ENCODE measurements around the gene MAS1. TPM values are rescaled to one million over a fixed set of nuclear protein-coding genes. Genes with fewer than 3 reads are reported as not detected.
"Not testable (repeated sequence)": the region's sequence is repeated elsewhere in the genome, so short reads cannot be mapped to it uniquely, and the experiment has no call there.

MAS1 gene
- not detected in 2 replicates for total RNA-seq (2014; rRNA removed; shearing (Covaris generic))

DNA sequence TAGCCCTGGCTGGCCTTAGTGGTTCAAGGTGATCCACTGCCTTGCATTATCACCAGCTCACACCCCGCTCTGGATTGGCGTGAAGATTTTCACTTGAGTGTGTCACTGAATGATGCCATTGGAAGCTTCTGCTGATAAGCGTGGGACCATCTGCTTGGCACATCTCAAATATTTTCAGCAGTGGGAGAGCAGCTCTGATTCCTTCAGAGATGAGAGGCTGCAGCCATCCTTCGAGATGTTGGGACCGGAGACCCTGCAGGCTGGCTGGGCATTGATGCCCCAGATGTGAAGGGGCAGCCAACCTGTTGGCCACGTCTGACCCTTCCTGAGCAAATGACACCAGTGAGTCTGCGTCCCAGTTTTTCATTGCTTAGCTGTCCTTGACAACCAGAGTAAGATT, at the start of gene MAS1:
TSS of gene MAS1 (plus strand) at position 197 of the 400 bp plus-strand sequence. CDS start 15,968 bp downstream, outside the sequence.
- no peak for DNase-seq (ENCODE audit: low read depth)

DNA sequence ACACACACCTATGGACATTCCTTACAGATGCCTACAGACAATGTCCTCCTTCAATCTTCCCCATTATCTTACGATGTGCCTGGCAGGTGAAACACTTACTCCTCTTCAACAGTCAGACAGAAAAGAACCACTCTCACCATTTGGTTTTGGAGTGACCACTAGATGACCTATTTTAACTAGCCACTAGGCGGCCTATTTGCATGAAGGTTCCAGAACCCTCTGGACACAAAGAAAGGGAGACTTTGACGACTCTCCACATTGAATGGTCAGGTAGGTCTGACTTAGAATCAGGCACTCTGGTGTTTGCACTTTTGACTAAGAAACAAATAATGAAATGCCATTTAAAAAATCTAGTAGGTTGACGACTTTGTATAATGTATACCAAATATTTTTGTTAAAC, 48.8 kb upstream of the MAS1 start:
- peak; percentile 41 for DNase-seq (ENCODE audit: low read depth)

DNA sequence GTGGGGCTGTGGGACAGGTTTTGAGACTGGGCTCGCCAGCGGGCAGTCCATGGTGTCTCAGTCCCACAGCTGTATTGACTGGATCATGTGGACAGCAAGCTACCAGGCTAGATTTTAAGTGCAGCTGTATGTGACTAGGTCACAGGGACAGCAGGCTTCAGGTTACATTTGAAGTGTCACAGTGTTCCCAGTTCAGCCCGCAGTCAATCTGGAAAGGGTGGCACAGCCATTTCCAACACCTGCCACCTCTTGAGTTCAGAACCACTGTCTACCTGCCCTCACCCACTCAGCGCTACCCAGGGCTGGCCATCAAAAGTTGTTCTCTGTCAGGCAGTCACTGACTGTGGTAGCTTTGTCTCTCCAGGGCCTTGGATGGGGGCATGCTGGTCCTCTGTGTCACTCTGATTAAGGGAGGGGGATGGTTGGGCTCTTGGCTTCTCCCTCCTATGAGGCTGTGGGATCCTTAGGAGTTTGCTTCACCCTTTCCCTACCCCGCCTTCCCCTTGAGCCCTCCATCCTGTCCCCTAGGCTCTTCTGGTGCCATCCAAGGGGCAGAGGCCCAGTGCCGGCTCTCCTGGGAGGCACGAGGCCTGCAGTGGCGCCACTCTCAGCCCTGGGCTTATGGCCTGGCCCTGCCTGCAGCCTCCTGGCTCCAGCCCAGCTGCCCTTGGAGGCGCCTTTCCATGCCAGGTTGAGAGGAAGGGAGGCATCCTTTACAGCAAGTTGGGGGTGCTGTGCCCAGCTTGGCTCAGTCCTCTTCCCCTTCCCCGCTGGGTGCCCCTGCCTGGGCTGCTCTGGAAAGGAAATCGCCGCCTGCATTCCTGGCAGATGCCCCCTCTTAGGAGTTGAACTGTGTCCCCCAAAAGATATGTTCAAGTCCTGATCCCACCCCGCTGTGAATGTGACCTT, 45.8 kb upstream of the MAS1 start:
- no peak for DNase-seq (ENCODE audit: low read depth)

DNA sequence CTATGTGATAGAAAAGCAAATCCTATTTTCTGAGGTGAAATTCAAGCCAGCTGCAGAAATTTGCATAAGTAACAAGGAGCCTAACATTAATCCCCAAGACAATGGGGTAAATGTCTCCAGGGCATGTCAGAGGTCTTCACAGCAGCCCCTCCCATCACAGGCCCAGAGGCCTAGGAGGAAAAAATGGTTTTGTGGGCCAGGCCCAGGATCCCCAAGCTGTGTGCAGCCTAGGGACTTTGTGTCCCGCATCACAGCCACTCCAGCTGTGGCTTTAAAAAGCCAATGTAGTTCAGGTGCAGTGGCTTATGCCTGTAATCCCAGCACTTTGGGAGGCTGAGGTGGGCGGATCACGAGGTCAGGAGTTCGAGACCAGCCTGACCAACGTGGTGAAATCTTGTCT, 42.2 kb upstream of the MAS1 start:
- DNase-seq (ENCODE audit: low read depth) = not testable (repeated sequence)

DNA sequence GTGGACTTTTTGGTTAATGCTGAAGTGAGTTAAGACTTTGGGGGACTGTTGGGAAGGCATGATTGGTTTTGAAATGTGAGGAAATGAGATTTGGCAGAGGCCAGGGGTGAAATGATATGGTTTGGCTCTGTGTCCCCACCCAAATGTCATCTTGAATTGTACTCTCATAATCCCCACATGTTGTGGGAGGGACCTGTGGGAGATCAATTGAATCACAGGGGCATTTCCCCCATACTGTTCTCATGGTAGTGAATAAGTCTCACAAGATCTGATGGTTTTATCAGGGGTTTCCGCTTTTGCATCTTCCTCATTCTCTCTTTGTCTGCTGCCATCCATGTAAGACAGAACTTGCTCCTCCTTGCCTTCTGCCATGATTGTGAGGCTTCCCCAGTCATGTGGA, 40.9 kb upstream of the MAS1 start:
- not testable (repeated sequence) for DNase-seq (ENCODE audit: low read depth)

DNA sequence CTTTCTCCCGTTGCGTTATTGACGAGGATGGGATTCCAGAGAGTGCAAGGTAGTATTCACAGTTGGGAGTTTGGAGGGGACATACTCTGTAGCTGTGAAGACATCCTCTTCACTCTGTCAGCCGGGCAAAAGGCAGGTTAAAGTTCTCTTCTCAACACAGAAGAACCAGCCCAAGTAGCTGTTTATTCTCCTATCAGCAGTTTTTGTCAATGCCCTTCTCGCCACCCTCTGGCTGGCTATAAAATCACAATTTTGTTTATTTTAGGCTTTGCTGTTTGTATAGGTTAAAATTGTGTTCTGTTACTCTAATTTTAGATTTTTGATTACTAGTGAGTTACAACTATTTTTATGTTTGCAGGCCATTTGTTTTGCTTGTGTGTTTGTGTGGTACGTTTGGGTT, 37.9 kb upstream of the MAS1 start:
- DNase-seq (ENCODE audit: low read depth) = peak; percentile 30

DNA sequence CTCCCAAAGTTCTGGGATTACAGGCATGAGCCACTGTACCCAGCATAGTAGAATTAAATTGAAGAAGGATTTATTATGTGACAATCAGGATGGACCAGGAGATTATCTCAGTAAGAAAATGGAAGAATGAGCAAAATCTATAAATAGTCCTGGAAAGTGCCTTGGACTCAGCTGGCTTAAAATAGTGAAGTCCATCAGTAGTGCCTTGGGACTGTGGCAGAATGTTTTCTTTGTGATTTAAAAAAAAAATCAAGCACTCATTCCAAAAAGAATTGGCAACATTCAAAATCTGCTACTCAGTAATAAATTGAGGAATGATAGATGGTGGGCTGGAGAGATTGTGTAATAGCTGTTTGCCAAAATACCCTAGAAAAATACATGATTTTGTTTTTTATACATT, 37.0 kb upstream of the MAS1 start:
- DNase-seq (ENCODE audit: low read depth) = no peak

DNA sequence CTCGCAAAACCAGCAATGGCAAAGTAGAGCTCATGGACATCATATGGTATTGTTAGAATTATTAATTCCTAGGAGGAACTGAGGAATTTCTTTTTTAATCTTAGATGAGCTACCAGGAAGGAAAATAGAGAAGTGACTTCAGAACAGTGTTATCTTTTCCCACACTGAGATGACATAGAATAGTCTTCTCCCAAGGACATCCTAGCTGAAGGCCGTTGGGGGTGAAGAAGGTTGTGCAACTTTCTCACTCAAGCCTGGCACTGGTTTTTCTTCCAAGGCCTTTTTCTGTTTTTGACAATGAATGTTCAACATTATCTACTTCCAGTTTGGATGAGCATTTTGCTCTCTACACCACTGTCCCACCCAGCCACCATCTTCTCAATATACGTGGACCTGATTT, 35.8 kb upstream of the MAS1 start:
- DNase-seq (ENCODE audit: low read depth) = no peak

DNA sequence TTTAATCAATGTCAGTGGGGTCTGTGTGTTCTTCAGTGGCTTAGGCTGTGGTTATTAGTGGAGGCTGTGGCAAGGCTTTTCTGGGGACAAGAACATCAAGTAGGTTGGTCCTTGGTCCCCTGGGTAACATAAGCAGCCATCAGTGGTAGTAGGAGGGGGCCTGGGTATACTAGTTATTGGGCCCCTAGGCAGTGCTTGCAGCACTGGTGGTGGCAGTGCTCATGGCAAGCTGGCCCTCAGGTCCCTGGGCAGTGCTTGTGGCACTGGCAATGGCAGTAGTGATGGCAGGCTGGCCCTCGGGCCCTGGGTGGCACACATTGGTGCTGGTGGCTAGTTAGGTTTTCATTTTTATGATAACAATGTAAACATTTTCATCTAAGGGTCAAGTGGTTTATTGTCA, 32.5 kb upstream of the MAS1 start:
- no peak for DNase-seq (ENCODE audit: low read depth)

DNA sequence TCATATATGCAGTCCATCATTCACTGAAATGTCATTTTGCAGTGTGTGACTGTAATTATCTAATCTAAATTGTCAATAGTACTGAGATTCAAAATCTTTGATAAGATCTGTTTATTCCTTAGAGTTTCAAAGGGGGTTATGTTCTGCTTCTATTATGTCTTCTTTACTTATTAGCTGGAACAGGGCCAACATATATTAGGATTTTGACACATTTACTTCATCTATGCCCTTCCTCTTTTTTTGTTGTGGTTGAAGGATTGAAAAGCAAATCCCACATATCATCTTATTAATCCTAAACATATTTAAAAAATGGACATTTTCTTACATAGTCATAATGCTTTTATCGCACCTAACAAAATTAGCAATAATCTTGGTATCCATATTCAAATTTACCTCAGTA, 30.3 kb upstream of the MAS1 start:
- no peak for DNase-seq (ENCODE audit: low read depth)

DNA sequence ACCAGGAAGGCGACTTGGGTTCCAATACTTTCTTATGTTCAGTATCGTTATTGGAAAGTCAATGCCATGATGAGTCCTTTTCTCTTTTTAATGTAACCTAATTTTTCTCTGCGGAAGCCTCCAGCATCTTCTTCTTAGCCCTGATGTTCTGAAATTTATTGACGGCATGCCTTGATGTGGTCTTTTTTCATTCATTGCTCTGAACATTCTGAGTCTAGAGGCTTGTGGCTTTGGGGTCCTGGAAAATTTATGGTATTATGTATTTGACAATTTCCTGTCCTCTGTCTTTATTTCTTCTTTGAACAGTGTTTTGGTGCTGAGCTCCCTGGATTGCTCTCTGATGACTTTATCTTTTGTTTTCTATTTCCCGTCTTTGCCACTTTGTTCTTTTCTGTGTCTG, 28.7 kb upstream of the MAS1 start:
- no peak for DNase-seq (ENCODE audit: low read depth)

DNA sequence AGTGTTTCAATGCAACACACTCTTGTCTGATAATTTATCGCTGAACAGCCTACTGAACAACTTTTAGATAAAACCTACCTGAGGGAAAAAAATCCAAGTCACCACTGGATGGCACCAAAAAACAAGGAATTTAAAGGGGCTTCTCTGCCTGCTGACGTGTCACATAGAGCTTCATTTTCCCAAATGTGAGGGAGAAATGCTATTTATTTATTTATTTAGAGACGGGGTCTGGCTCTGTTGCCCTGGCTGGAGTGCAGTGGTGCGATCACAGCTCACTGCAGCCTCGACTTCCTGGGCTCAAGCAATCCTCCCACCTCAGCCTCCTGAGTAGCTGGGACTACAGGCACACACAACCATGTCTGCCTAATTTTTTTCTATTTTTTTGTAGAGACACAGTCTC, 27.4 kb upstream of the MAS1 start:
- DNase-seq (ENCODE audit: low read depth) = peak; percentile 72

DNA sequence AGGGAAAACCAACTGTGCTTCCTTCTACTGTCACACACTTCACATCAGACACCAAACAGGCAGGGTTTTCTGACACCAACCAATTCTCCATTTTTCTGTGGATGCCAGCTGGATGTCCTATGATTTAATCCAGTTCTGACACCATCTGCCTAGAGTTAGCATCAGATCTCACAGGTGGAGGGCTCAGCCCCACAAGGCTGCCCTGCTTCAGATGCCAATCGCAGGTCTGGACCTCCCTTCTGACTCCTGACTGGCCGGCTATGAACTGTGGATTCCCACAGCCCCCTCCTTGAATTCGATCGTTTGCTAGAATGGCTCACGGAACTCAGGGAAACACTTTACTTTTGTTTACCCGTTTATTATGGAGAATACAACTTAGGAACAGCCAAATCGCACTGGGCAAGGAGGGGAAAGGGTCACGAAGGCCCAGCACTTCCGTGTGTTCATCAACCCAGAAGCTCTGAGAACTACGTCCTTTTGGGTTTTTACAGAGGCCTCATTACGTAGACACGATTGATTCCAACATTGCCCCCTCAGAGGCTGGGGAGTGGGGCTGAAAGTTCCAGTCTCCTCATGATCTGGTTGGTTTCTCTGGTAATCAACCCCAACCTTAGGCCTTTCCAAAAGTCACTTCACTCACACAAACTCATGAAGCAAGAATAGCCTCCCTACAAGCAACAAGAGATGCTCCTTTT, 25.4 kb upstream of the MAS1 start:
- no peak for DNase-seq (ENCODE audit: low read depth)

DNA sequence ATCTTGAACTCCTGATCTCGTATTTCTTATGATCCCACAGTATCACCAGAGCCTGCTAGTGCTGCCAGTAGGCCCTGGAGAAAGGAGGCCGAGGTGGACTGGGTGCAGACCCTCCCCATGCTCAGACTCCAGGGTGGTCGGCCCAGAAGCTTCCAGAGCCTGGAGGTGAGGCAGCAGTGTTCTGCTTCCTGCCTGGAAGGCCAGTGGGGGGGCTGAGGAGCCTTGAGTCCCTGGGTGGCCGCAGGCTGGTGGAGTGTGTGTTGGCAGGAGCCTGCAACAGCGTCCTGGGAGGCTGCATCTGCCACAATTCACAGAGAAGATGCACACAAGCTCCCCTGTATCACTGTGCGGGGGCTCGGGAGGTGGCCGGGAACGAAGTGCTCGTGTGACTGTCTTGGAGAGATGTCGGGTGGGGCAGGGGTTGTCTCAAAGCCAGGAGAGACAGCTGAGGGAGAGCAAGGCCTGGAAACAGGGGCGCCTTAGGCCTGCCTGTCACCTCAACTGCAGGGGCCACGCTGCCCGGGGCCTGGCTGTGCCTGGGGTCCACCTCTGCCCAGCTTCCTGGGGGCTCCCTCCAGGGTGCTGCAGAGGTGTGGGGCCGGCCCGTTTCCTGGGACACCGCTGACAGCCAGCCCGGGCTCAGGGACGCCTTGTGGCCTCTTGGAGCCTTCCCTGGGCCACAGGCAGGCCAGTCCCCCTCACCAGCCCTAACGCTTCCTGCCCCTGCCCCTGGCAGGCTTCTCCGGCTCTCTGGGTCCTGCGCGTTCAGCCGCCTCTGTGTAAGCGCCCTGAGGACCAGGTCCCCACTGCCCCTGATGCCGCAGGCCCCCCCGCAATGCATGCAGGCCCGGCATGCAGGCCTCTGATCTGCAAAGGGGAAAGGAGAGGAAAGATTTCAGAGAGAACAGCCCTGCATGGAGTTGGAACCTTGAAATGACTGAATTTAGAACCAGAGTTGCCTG, 24.2 kb upstream of the MAS1 start:
- DNase-seq (ENCODE audit: low read depth) = no peak

DNA sequence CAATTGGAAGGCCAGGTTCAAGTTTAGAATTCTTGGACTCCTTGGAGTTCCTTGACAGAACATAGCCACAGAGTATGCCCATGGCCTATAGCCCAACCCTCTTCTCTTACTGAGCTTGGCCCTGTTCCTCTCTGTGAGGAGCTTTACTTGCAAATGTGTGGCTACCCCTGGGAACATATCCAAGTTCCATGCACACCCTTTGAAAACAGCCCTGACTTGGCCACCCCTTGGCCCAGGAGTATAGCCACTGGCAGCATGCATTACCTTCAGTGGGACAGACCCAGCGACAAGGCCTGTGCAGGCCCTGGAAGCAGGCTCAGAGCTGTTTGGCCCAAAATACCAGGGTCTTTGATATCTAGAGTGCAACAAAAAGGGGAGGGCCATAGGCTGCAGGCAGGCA, 19.5 kb upstream of the MAS1 start:
- DNase-seq (ENCODE audit: low read depth) = no peak

DNA sequence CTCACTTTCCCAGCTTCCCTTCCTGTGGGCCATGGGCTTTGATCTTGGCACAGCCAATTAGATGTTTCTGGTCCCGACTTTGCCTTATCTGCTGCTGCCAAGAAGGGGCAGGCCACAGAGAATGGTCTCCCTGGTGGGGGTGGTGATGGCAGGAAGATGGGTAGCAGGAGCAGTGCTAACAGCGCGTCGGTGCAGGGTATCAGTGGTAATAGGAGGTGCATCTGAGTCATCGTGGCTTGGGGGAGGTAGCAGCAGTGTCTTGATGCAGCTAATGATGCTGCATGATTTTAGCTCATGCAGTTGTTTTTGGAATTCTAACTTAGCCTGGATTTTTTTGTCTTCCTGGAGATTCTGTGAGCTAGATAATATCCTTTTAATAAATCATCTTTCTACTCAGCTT, 18.9 kb upstream of the MAS1 start:
- DNase-seq (ENCODE audit: low read depth) = peak; percentile 21

DNA sequence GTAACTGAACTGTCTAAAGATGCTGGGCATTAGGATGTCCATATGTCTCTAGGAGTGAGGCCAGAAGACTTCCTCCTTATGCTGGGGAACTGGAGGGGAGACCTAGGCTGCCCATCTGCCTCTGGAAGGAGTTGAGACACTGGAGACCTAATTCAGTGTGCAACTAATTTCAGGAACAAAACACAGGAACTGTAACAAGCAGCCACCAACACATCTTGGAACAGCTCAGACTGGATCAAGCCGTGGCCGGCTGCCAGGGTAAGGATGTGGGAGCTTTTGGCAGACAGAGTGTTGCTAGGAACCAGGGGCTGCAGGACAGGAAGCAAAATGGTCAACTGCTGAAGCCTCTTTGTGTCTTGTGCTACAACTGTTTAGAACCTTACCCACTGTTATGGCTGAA, 16.4 kb upstream of the MAS1 start:
- peak; percentile 17 for DNase-seq (ENCODE audit: low read depth)

DNA sequence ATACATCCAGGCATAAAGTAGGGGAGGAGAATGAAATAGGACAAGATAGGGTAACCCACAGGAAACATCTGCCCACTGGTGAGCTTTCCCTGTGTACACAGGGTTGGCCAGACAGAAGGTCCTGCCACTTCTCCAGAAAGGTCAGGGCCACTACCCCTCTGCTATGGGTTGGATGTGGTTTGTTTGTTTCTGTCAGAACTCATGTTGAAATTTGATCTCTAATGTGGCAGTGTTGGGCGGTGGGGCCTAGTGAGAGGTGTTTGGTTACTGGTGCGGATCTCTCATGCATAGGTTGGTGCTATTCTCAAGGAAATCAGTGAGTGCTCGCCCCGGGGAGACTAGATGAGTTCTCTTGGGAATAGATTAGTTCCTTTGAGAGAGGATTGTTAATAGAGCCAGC, 15.6 kb upstream of the MAS1 start:
- no peak for DNase-seq (ENCODE audit: low read depth)

DNA sequence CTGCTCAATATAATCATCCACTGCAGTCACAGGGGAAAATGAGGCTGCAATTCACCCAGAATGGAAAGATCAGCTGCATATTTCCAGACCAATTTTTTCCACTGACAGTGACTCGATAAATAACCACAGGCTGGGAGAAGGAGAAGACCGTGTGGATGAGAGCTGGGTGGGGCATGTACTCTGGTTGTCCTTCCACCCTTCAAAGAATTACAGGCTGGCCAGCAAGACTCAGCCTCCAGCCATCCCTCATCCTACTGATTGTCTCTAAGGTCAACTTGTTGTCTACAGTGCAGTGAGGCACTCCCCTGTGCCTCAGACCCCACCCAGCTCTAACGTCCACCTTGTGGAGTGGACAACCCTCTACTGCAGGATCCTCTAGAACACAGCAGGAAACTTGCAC, 14.5 kb upstream of the MAS1 start:
- DNase-seq (ENCODE audit: low read depth) = no peak

DNA sequence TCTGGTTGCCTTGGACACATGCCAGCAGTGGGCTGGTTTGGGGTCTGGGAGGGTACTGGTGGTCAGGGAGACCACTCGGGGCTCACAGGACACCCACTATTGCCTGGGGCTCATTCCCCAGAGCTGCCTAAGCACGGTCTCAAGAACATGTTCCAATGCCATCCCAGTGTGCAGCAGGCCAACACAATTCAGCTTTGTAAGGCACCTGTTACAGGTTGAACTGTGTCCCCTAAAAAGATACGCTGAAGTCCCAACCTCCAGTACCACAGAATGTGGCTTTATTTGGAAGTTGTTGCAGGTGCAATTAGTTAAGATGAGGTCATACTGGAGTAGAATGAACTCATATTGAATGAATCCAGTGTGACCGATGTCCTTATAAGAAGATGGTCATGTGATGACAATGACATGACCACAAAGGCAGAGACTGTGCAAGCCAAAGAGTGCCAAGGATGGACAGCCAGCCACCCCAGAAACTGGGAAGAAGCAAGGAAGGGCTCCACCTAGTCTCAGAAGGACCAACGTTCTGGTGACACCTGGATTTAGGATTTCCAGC, 13.5 kb upstream of the MAS1 start:
- no peak for DNase-seq (ENCODE audit: low read depth)

DNA sequence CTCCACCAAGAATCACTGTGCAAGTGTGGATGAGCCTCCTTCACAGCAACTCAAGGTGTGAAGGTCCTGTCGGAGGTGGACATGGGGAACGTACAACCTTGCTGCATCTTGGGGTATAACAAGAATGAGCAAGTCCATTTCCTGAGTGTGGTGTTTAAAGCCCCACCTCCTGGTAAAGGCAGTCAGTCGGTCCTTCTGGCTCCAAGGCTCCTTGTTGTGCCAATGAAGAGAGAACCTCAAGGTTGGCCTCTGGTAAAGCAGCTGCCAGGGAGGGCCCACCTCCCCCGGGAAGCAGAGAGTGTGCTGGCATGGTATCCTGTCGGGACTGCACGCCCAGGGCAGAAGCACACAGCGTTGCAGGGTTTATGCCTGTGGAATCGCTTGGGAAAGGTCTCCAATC, 12.4 kb upstream of the MAS1 start:
- no peak for DNase-seq (ENCODE audit: low read depth)

DNA sequence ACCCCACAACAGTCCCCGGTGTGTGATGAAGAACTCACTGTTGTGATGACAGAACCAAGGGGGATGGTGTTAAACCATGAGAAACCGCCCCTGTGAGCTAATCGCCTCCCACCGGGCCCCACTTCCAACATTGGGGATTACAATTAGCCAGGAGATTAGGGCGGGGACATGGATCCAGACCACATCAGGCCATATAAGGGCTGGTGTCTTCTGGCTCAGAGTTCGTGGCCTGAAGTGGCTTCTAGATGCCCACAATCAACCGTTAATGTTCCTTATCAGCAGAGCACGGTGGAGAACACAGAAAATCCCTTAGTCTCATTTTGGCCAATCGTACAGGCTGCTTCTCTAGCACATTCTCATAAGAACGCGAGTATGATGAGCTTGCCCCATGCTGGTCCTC, 10.9 kb upstream of the MAS1 start:
- DNase-seq (ENCODE audit: low read depth) = no peak

All from M059J (cell line).